SJSA1 (cell line): Measurements from ENCODE around the gene ZNF747. TPM values are rescaled to one million over a fixed set of nuclear protein-coding genes. Genes with fewer than 3 reads are reported as not detected.
"Not testable (repeated sequence)": the region's sequence is repeated elsewhere in the genome, so short reads cannot be mapped to it uniquely, and the experiment has no call there.

ENCODE experiments used
- DNase-seq, 2 experiments: peaks; one replicate each; pipeline ENCODE4 v3.0.0-alpha.2; 2015 to 2020; ENCODE audit warnings: low spot score in 2 of 2, low read depth in 1 of 2
- H3K27ac ChIP-seq: fragments of 250-450 bp; sonication (Bioruptor Pico); 2 replicates; pipeline ENCODE4 v1.5.1; 2020; ENCODE audit warnings: mild to moderate bottlenecking, moderate library complexity
- H3K27me3 ChIP-seq: fragments of 250-450 bp; sonication (Bioruptor Pico); replicated peaks from 2 replicates; pipeline ENCODE4 v1.5.1; 2020; ENCODE audit warnings: mild to moderate bottlenecking, moderate library complexity
- H3K36me3 ChIP-seq: fragments of 250-450 bp; sonication (Bioruptor Pico); 2 replicates; pipeline ENCODE4 v1.5.1; 2020; ENCODE audit warnings: mild to moderate bottlenecking
- H3K4me1 ChIP-seq: fragments of 250-450 bp; sonication (Bioruptor Pico); replicated peaks from 2 replicates; pipeline ENCODE4 v1.6.1; 2021; ENCODE audit warnings: mild to moderate bottlenecking
- H3K4me3 ChIP-seq: fragments of 250-450 bp; sonication (Bioruptor Pico); 2 replicates; pipeline ENCODE4 v1.5.1; 2020; ENCODE audit warnings: mild to moderate bottlenecking
- H3K9me3 ChIP-seq: fragments of 250-450 bp; sonication (Bioruptor Pico); replicated peaks from 2 replicates; pipeline ENCODE4 v1.5.1; 2020; ENCODE audit warnings: mild to moderate bottlenecking
- total RNA-seq: library from RNA; depleted of rRNA; stranded (reverse); fragments of >200 nt; shearing (Covaris generic); gene quantifications from 2 replicates; pipeline ENCODE4 v1.2.3, GENCODE V29; 2014

Gene ZNF747
- total RNA-seq, 1 experiment from 2014 or later = 5.1 TPM

DNA sequence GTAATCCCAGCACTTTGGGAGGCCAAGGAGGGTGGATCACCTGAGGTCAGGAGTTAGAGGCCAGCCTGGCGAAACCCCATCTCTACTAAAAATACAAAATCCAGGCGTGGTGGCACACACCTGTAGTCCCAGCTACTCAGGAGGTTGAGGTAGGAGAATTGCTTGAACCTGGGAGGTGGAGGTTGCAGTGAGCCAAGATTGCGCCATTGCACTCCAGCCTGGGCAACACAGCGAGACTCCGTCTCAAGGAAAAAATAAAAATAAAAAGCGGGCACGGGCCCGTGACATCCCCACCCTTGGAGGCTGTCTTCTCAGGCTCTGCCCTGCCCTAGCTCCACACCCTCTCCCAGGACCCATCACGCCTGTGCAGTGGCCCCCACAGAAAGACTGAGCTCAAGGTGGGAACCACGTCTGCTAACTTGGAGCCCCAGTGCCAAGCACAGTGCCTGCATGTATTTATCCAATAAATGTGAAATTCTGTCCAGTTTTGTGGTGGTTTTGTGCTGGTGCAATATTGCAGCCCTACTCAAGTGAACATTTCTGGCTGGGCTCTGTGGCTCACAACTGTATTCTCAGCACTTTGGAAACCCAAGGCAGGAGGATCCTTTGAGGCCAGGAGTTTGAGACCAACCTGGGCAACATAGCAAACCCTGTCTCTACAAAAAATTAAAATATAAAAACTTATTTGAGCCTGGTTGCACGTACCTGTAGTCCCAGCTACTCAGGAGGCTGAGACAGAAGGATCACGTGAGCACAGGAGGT, 11.8 kb downstream of the ZNF747 start:
- Histone ChIP-seq H3K4me1 (peaks cover 12% of the 10 kb centered on the region), H3K36me3 (peaks cover 20% of the 10 kb centered on the region)
- DNase-seq, H3K27me3 ChIP-seq, H3K4me3 ChIP-seq, H3K27ac ChIP-seq, H3K9me3 ChIP-seq: not testable (repeated sequence)

DNA sequence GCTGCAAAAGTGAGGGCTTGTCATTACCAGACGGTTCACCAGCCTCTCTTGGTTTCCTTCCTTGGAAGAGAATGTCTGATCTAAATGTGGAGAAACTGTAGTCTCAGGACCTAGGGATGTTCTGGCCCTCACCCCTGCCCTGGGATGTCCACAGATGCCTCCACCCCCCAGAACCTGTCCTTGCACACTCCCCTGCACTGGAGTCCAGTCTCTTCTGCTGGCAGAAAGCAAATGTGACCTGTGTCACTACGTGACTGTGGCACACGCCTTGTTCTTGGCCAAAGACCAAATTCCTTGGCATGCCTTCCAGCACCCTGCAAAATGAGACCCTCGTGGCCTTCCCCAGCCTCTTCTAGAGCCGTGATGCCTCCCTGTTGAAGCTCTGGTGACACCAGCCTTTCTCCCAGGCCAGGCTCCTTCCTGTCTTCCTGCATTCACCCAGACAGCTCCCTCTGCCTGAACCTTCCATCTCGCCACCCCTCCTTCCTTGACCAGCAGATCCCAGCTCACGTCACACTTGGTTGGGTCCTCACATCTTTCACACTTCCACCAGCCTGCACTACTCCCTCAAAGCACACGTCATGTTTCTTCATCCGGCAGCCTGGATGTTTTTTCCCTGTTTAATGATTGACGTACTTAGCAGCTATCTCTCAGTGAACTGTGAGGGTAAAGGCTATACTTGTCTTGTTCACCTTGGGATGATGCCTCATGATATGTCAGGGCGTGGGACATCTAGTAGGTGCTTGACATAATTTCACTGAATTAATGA, 12.6 kb downstream of the ZNF747 start:
- H3K27ac ChIP-seq = no peak overlapping the region
- H3K27me3 ChIP-seq = no peaks in the 10 kb centered on the region
- H3K36me3 ChIP-seq = peaks cover 20% of the 10 kb centered on the region
- H3K4me3 ChIP-seq = no peak overlapping the region
- DNase-seq = no peak
- H3K4me1 ChIP-seq = peaks cover 7% of the 10 kb centered on the region
- peaks cover 4% of the 10 kb centered on the region; the same call in 1 of the 2 replicates for H3K9me3 ChIP-seq

DNA sequence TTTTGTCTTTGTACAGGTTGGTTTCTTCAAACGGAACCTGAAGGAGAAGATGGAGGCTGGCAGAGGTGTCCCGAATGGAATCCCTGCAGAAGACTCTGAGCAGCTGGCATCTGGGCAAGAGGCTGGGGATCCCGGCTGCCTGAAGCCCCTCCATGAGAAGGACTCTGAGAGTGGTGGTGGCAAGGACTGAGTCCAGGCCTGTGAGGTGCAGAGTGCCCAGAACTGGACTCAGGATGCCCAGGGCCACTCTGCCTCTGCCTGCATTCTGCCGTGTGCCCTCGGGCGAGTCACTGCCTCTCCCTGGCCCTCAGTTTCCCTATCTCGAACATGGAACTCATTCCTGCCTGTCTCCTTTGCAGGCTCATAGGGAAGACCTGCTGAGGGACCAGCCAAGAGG, 13.2 kb downstream of the ZNF747 start:
- Histone ChIP-seq H3K4me1 (peaks cover 7% of the 10 kb centered on the region), H3K27ac (no peak overlapping the region), H3K9me3 (no peaks in the 10 kb centered on the region), H3K4me3 (no peak overlapping the region), H3K27me3 (no peaks in the 10 kb centered on the region), H3K36me3 (peaks cover 20% of the 10 kb centered on the region)
- DNase-seq = no peak

DNA sequence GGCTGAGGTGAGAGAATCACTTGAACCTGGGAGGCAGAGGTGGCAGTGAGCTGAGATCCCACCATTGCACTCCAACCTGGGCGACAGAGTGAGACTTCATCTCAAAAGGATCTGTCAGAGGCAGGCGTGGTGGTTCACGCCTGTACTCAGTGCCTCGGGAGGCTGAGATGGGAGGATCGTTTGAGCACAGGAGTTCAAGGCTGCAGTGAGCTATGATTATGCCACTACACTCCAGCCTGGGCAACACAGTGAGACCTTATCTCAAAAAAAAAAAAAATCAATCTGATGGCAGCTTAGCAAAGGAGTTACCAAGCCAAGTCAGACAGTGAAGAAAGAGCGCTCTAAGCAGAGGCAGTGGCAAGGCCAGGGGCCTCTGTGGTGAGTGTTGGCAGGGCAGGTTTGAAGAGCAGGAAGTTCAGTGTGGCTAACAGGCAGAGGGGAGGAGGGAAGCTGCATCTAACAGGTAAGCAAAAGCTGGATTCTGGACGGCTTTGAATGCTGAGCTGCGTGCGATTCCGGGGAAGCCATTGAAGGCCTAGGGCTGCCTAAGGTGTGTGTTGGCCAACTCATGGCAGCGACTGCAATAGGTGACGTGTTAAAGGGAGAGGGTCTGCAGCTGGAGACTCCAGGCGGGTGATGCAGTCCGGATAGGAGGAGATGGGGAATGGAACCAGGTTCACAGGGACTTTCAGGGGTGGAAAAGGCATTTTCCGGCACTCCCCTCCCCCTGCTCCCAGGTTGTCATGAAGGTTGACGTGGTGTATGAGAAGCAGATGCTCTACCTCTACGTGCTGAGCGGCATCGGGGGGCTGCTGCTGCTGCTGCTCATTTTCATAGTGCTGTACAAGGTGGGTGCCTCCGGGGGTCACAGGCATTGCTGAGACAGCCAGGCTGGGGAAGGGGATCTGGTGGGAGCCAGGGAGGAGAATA, 15.3 kb downstream of the ZNF747 start:
- no peak overlapping the region for H3K4me3 ChIP-seq
- peaks cover 1% of the 10 kb centered on the region for H3K36me3 ChIP-seq
- no peaks in the 10 kb centered on the region for H3K4me1 ChIP-seq
- H3K27me3 ChIP-seq = no peaks in the 10 kb centered on the region
- no peaks in the 10 kb centered on the region for H3K9me3 ChIP-seq
- no peak for DNase-seq
- no peak overlapping the region for H3K27ac ChIP-seq

DNA sequence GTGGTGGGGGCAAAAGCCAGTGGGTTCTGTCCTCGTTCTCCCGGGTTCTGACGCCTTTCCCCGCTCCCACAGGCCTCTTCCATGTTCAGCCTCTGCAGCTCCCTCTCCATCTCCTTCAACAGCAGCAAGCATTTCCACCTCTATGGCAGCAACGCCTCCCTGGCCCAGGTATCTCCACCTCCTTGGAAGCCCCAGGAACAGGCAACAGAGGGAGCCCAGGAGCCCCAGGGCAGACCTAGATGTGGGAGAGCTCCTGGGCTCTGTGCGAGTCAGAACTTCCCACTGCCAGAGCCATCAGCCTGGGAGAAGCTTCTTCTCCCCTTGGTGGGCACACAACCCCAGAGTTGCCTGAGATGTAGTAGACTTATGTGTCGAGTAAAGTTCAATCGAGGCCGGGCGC, 16.1 kb downstream of the ZNF747 start:
- Histone ChIP-seq H3K9me3 (no peaks in the 10 kb centered on the region), H3K4me1 (no peaks in the 10 kb centered on the region), H3K36me3 (no peaks in the 10 kb centered on the region), H3K4me3 (no peak overlapping the region), H3K27ac (no peak overlapping the region), H3K27me3 (no peaks in the 10 kb centered on the region)
- no peak for DNase-seq

DNA sequence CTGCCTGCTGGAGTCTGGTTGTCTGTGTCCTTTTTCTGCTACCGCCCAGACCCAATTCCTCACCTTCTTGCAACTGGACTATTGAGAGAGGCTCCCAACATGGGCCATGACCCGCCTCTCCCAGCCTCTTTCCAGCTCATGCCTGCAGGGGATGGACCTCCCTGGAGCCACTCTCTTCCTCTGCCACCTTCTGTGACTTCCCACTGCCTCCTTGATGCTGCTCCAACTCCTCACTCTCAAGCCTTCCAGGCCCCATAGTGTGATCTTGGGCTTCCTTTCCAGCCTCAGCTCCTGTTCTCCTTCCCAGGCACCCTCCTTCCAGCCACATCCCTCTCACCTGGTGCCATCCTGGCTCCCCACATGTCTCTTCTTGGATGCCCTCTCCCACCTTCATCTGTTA, 19.4 kb downstream of the ZNF747 start:
- H3K4me1 ChIP-seq = no peaks in the 10 kb centered on the region
- H3K9me3 ChIP-seq = no peaks in the 10 kb centered on the region
- no peak overlapping the region for H3K27ac ChIP-seq
- H3K36me3 ChIP-seq = no peaks in the 10 kb centered on the region
- no peaks in the 10 kb centered on the region for H3K27me3 ChIP-seq
- no peak for DNase-seq
- no peak overlapping the region for H3K4me3 ChIP-seq

DNA sequence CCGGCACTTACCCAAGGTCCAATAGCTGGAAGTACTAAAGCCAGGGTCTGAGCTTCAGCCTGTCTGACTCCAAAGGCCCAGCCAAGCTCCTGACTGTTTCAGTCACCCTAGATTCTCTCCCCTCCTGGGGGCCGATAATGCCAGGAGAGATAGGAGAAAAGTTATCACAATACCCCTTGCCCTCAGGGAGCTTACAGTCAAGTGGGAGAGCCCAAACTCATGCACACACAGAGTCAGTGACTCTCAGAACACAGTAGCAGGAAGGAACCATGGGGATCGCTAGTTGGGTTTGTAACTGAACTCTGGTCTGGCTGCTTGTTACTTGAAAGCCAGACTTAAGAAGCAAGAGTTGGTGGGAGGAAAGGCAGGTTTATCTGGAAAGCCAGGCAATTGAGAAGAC, 23.1 kb downstream of the ZNF747 start:
- no peak overlapping the region for H3K4me3 ChIP-seq
- H3K27me3 ChIP-seq = no peaks in the 10 kb centered on the region

DNA sequence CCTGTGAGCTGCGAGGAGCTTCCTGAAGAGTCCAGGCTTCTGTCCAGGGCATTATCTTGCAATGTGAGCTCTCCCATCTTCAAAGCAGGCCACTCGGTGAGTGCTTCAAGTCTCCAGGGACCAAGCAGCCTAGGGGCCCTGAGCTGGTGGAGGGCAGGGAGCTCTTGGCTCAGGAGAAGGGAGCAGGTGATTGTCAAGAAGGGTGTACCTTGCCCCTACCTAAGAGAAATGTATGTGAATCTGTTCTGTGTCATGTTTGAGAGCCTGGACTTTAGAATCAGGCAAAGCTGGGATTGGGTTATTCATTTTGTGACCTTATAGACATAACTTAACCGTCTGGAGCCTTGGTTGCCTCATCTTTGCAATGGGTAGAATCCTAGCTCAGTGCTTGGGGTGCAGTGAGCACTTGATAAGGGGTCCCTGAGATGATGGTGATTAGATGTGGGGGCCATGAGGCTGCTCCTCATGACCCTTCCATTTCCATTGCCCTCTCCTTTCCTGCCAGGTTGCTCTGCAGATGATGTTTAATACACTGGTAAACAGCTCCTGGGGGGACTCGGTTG, 24.2 kb downstream of the ZNF747 start:
- H3K4me3 ChIP-seq = no peak overlapping the region
- DNase-seq = no peak

More for the DNA sequence above, 23.1 kb downstream of the ZNF747 start:
- no peak for DNase-seq
- Histone ChIP-seq H3K27ac (no peak overlapping the region), H3K9me3 (no peaks in the 10 kb centered on the region), H3K36me3 (no peaks in the 10 kb centered on the region), H3K4me1 (no peaks in the 10 kb centered on the region)

DNA sequence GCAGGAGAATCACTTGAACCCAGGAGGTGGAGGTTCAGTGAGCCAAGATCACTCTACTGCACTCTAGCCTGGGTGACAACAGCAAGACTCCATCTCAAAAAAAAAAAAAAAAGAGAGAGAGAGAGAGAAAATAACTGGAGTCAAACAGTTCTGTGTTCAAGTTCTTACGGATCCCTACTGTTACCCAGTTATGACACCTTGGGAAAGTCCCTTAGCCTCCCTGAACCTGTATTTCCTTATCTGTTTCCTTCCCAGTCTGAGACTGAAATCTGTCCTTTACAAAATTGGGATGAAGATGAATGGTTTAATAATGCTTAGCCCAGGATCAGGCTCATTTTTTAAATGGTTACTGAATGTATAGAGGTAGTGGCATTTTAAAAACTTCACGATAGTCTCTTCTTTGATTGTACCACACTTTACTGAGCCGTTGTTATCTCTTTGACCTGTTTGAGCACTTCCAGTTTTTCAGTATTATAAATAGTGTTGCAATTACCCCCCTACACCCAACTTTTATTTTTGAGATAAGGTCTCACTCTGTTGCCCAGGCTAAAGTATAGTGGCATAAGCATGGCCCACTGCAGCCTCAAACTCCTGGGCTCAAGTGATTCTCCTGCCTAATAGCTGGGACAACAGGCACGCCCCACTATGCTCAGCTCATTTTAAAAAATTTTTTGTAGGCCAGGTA, 25.4 kb downstream of the ZNF747 start:
- no peaks in the 10 kb centered on the region for H3K36me3 ChIP-seq
- no peaks in the 10 kb centered on the region for H3K4me1 ChIP-seq
- H3K27me3 ChIP-seq = no peaks in the 10 kb centered on the region
- DNase-seq = no peak
- no peaks in the 10 kb centered on the region for H3K9me3 ChIP-seq
- no peak overlapping the region for H3K4me3 ChIP-seq
- H3K27ac ChIP-seq = no peak overlapping the region

More for the DNA sequence above, 24.2 kb downstream of the ZNF747 start:
- Histone ChIP-seq H3K9me3 (no peaks in the 10 kb centered on the region), H3K27ac (no peak overlapping the region), H3K4me1 (no peaks in the 10 kb centered on the region), H3K27me3 (no peaks in the 10 kb centered on the region), H3K36me3 (no peaks in the 10 kb centered on the region)

DNA sequence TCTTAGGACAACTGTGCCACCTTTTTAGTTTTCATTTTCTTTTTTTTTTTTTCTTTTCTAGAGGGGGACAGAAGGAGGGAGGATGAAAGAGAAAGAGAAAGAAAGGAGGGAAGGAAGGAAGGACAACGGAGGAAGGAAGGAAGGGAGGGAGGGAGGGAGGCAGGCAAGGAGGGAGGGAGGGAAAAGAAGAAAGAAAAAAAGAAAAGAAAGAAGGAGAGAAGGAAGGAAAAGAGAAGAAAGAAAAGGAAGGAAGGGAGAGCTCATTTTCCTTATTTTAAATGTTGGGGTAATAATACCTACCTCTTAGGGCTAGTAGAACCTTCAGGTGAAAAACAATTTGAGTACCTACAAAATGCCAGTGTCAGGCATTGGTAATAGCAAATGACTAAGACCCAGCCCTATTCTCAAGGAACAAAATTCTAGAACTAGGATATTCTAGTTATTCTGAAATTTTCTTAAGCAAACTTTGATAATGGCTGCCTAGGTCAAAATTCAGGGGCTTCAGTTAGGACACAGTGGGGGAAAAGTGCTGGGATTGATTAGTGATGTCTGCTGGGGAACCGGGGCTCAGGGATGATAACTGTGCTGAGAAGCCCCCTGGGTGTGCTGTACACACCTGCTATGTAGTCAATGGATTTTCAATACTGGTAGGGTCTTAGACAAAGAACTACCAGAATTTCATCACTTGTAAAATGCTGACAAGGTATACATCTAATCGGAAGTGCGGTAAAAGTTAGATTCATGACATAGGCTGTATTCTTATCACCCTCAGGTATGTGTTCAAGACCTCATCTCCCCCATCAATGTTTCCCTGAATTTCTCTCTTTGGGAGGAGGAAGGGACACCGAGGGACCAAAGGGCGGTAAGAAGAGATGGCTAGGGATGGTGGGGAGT, 31.0 kb downstream of the ZNF747 start:
- H3K9me3 ChIP-seq = no peaks in the 10 kb centered on the region
- H3K4me3 ChIP-seq = no peak overlapping the region
- no peaks in the 10 kb centered on the region for H3K4me1 ChIP-seq
- H3K27ac ChIP-seq = no peak overlapping the region
- no peak for DNase-seq
- no peaks in the 10 kb centered on the region for H3K36me3 ChIP-seq
- H3K27me3 ChIP-seq = no peaks in the 10 kb centered on the region

GRCh38 chr16:30499284-30499683, 35.4 kb downstream of the ZNF747 start:
- no peaks in the 10 kb centered on the region for H3K36me3 ChIP-seq
- H3K27ac ChIP-seq = no peak overlapping the region
- H3K4me3 ChIP-seq = no peak overlapping the region
- DNase-seq = no peak
- H3K27me3 ChIP-seq = no peaks in the 10 kb centered on the region
- H3K4me1 ChIP-seq = peaks cover 4% of the 10 kb centered on the region; the same call in 1 of the 2 replicates
- H3K9me3 ChIP-seq = no peaks in the 10 kb centered on the region

DNA sequence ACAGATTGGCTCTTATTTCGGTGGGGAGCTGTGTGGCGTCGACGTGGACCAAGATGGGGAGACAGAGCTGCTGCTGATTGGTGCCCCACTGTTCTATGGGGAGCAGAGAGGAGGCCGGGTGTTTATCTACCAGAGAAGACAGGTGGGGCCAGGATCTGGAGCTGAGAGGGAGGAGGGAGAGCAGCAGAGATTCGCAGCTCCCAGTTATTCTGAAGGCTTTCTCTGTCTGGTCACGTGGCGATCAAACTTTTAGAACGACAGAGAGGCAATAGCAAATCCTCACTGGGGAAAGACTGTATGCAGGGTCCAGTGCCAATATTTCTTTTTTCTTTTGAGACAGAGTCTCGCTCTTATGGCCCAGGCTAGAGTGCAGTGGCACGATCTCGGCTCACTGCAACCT, 39.9 kb downstream of the ZNF747 start:
- Histone ChIP-seq H3K36me3 (no peaks in the 10 kb centered on the region), H3K27ac (no peak overlapping the region), H3K27me3 (no peaks in the 10 kb centered on the region)

More for the DNA sequence above, 39.9 kb downstream of the ZNF747 start:
- DNase-seq = no peak
- Histone ChIP-seq H3K4me3 (no peak overlapping the region), H3K9me3 (no peaks in the 10 kb centered on the region), H3K4me1 (peaks cover 11% of the 10 kb centered on the region)
